HL-60 (cell line): ENCODE data around the gene ROR1.

ENCODE experiments used
- DNase-seq, 2 experiments: peaks; one replicate each; pipeline ENCODE4 v3.0.0-alpha.2; 2010 to 2020; ENCODE audit warnings: low read depth in 1 of 2, low spot score in 1 of 2
- H3K27ac ChIP-seq: fragments of 250-450 bp; sonication (Bioruptor Pico); replicated peaks from 2 replicates; pipeline ENCODE4 v1.5.1; 2020; ENCODE audit warnings: mild to moderate bottlenecking, moderate library complexity
- H3K27me3 ChIP-seq: fragments of 250-450 bp; sonication (Bioruptor Pico); 2 replicates; pipeline ENCODE4 v1.5.1; 2021; ENCODE audit warnings: mild to moderate bottlenecking, moderate library complexity; ENCODE audit not compliant: insufficient read depth, poor library complexity, severe bottlenecking
- H3K4me3 ChIP-seq: replicated peaks from 2 replicates; pipeline ENCODE4 v1.5.1; 2011; ENCODE audit warnings: mild to moderate bottlenecking, control low read depth, low read length; ENCODE audit not compliant: insufficient read depth
- CTCF ChIP-seq: IDR thresholded peaks from one replicate; pipeline ENCODE4 v1.5.1; 2011; ENCODE audit warnings: low read length, control low read depth, inconsistent platforms; ENCODE audit not compliant: insufficient read depth
- GABPA ChIP-seq: IDR thresholded peaks from 2 replicates; pipeline ENCODE4 v1.6.1; 2012; ENCODE audit warnings: low read depth
- POLR2AphosphoS5 ChIP-seq: IDR thresholded peaks from 2 replicates; pipeline ENCODE4 v1.6.1; 2012; ENCODE audit warnings: low read depth
- REST ChIP-seq: IDR thresholded peaks from 2 replicates; pipeline ENCODE4 v1.6.1; 2012; ENCODE audit warnings: low read depth; ENCODE audit not compliant: insufficient replicate concordance
- SPI1 ChIP-seq: IDR thresholded peaks from 2 replicates; pipeline ENCODE4 v1.6.1; 2012; ENCODE audit warnings: low read depth, mild to moderate bottlenecking, borderline replicate concordance

Gene ROR1

GRCh38 chr1:63845346-63845745, 71.5 kb downstream of the ROR1 start:
- H3K27me3 ChIP-seq = peaks cover 2% of the 10 kb centered on the region
- no peak overlapping the region for H3K27ac ChIP-seq
- no peak overlapping the region for H3K4me3 ChIP-seq
- DNase-seq = no peak
- TF ChIP-seq GABPA (no peak), CTCF (no peak), SPI1 (no peak), REST (no peak)

- Histone ChIP-seq H3K27me3 (peaks cover 2% of the 10 kb centered on the region), H3K4me3 (no peak overlapping the region), H3K27ac (no peak overlapping the region)
- no peak for DNase-seq
- TF ChIP-seq CTCF = no peak
- no peak for TF ChIP-seq POLR2AphosphoS5
These were observed 73.6 kb downstream of the ROR1 start for GRCh38 chr1:63847308-63847910.

- Histone ChIP-seq H3K27me3 (peaks cover 2% of the 10 kb centered on the region), H3K4me3 (no peak overlapping the region), H3K27ac (no peak overlapping the region)
- DNase-seq = no peak
- TF ChIP-seq GABPA (no peak), SPI1 (no peak), POLR2AphosphoS5 (no peak)
These were observed 74.9 kb downstream of the ROR1 start for GRCh38 chr1:63848733-63849132.

- Histone ChIP-seq H3K4me3 (no peak overlapping the region), H3K27me3 (peaks cover 2% of the 10 kb centered on the region), H3K27ac (no peak overlapping the region)
- TF ChIP-seq POLR2AphosphoS5 (no peak), CTCF (no peak), SPI1 (no peak), GABPA (no peak), REST (no peak)
- DNase-seq = no peak
These were observed 75.3 kb downstream of the ROR1 start for GRCh38 chr1:63849149-63849548.
